ENCODE results near the gene PRDM11.
A peak's percentile ranks its signal among the peaks of the same experiment; 100 is the strongest.

PRDM11 gene

GRCh38 chr11:45142241-45143055 lies 4.0 kb upstream of the PRDM11 start:
- no peak for DNase-seq

- no peak for DNase-seq
Measured at GRCh38 chr11:45143494-45143893, 2.9 kb upstream of the PRDM11 start.

GRCh38 chr11:45144126-45145082 lies 2.0 kb upstream of the PRDM11 start:
- no peak for DNase-seq

- no peak for DNase-seq
Measured at GRCh38 chr11:45145083-45145378, 1.4 kb upstream of the PRDM11 start.

- DNase-seq = no peak
Measured at GRCh38 chr11:45145379-45146071, 914 bp upstream of the PRDM11 start.

GRCh38 chr11:45147017-45147728 lies 734 bp downstream of the PRDM11 start:
- peak; percentile 76 for DNase-seq

GRCh38 chr11:45147891-45148675 lies 1.6 kb downstream of the PRDM11 start:
- no peak for DNase-seq

GRCh38 chr11:45149483-45150056 lies 3.1 kb downstream of the PRDM11 start:
- no peak for DNase-seq

GRCh38 chr11:45150301-45150700 lies 3.9 kb downstream of the PRDM11 start:
- DNase-seq = no peak

GRCh38 chr11:45150943-45151342 lies 4.5 kb downstream of the PRDM11 start:
- no peak for DNase-seq

GRCh38 chr11:45151362-45151982 lies 5.0 kb downstream of the PRDM11 start:
- no peak for DNase-seq

- DNase-seq = no peak
Measured at GRCh38 chr11:45152740-45153595, 6.5 kb downstream of the PRDM11 start.

- no peak for DNase-seq
Measured at GRCh38 chr11:45154276-45154675, 7.8 kb downstream of the PRDM11 start.

GRCh38 chr11:45155058-45155551 lies 8.7 kb downstream of the PRDM11 start:
- DNase-seq = no peak

- DNase-seq = no peak
Measured at GRCh38 chr11:45155627-45156180, 9.3 kb downstream of the PRDM11 start.

- no peak for DNase-seq
Measured at GRCh38 chr11:45156201-45156600, 9.8 kb downstream of the PRDM11 start.

- DNase-seq = no peak
Measured at GRCh38 chr11:45156741-45157140, 10.3 kb downstream of the PRDM11 start.

- no peak for DNase-seq
Measured at GRCh38 chr11:45157247-45158209, 11.1 kb downstream of the PRDM11 start.
